Neural cell (in vitro differentiated cells): Measurements from ENCODE around the gene GVQW3. TPM values are rescaled to one million over a fixed set of nuclear protein-coding genes. Genes with fewer than 3 reads are reported as not detected.
A peak's percentile ranks its signal among the peaks of the same experiment; 100 is the strongest.

Source experiments
- H2AFZ ChIP-seq: fragments of 200-600, 300-800 bp; sonication (generic), shearing (Covaris generic); 2 replicates; pipeline ENCODE4 v1.6.0; 2014; ENCODE audit warnings: low read depth, mild to moderate bottlenecking, antibody characterized with exemption, low read length, moderate library complexity
- H3F3A ChIP-seq: fragments of 200-600 bp; shearing (Covaris generic); 2 replicates; pipeline ENCODE4 v1.6.1; 2016; ENCODE audit warnings: mild to moderate bottlenecking, moderate library complexity, mixed read lengths, antibody characterized with exemption, low read length; ENCODE audit not compliant: insufficient read depth, poor library complexity, severe bottlenecking
- H3K27ac ChIP-seq: fragments of 200-600, 300-800 bp; sonication (generic), shearing (Covaris generic); 2 replicates; pipeline ENCODE4 v1.5.1; 2014; ENCODE audit warnings: mild to moderate bottlenecking, low read length, moderate library complexity
- H3K27me3 ChIP-seq: fragments of 300-800, 200-600 bp; sonication (generic), shearing (Covaris generic); 2 replicates; pipeline ENCODE4 v1.6.0; 2014; ENCODE audit warnings: mild to moderate bottlenecking, low read depth, low read length, moderate library complexity; ENCODE audit not compliant: insufficient read depth
- H3K36me3 ChIP-seq: fragments of 300-800, 200-600 bp; sonication (generic), shearing (Covaris generic); 2 replicates; pipeline ENCODE4 v1.5.1; 2014; ENCODE audit warnings: mild to moderate bottlenecking, antibody characterized with exemption, low read length, moderate library complexity; ENCODE audit not compliant: insufficient read depth
- H3K4me2 ChIP-seq: fragments of 300-800, 200-600 bp; sonication (generic), shearing (Covaris generic); 2 replicates; pipeline ENCODE4 v1.6.0; 2014; ENCODE audit warnings: mild to moderate bottlenecking, low read length
- H3K4me3 ChIP-seq: fragments of 300-800, 200-600 bp; sonication (generic), shearing (Covaris generic); 2 replicates; pipeline ENCODE4 v1.5.1; 2014; ENCODE audit warnings: mild to moderate bottlenecking, low read length, moderate library complexity
- H3K79me2 ChIP-seq: fragments of 200-600 bp; shearing (Covaris generic); replicated peaks from 2 replicates; pipeline ENCODE4 v1.6.0; 2014; ENCODE audit warnings: mild to moderate bottlenecking, low read length, moderate library complexity; ENCODE audit not compliant: insufficient read depth
- H3K9ac ChIP-seq: fragments of 300-800, 200-600 bp; sonication (generic), shearing (Covaris generic); 2 replicates; pipeline ENCODE4 v1.6.1; 2016; ENCODE audit warnings: mild to moderate bottlenecking, low read length, mixed read lengths
- H3K9me2 ChIP-seq: fragments of 200-600 bp; shearing (Covaris generic); 2 replicates; pipeline ENCODE4 v1.6.1; 2016; ENCODE audit warnings: mild to moderate bottlenecking, low read length, mixed read lengths; ENCODE audit not compliant: insufficient read depth
- H3K9me3 ChIP-seq: fragments of 200-600, 300-800 bp; sonication (generic), shearing (Covaris generic); 2 replicates; pipeline ENCODE4 v1.6.1; 2016; ENCODE audit warnings: mild to moderate bottlenecking, mixed run types, low read length, moderate library complexity, mixed read lengths
- H4K20me1 ChIP-seq: fragments of 200-600 bp; shearing (Covaris generic); 2 replicates; pipeline ENCODE4 v1.6.1; 2016; ENCODE audit warnings: mild to moderate bottlenecking, mixed run types; ENCODE audit not compliant: insufficient read depth
- EP300 ChIP-seq: fragments of 450-650 bp; conservative IDR thresholded peaks from 2 replicates; pipeline ENCODE4 v1.6.1; 2014; ENCODE audit warnings: antibody characterized with exemption, mild to moderate bottlenecking, moderate library complexity; ENCODE audit not compliant: poor library complexity, severe bottlenecking
- EZH2 ChIP-seq: fragments of 200-600, 300-800 bp; shearing (Covaris generic), sonication (generic); IDR thresholded peaks from 2 replicates; pipeline ENCODE4 v1.6.1; 2014; ENCODE audit warnings: antibody characterized with exemption, low read length, borderline replicate concordance, mild to moderate bottlenecking; ENCODE audit not compliant: insufficient read depth, poor library complexity, severe bottlenecking
- MXI1 ChIP-seq: fragments of 450-650 bp; conservative IDR thresholded peaks from 2 replicates; pipeline ENCODE4 v1.6.1; 2014; ENCODE audit warnings: antibody characterized with exemption, mild to moderate bottlenecking; ENCODE audit not compliant: poor library complexity, severe bottlenecking
- POLR2AphosphoS5 ChIP-seq: IDR thresholded peaks from 2 replicates; pipeline ENCODE4 v1.6.1; 2012
- RAD21 ChIP-seq: fragments of 450-650 bp; conservative IDR thresholded peaks from 2 replicates; pipeline ENCODE4 v1.6.1; 2014; ENCODE audit warnings: antibody characterized with exemption, mild to moderate bottlenecking, moderate library complexity
- SMC3 ChIP-seq: fragments of 450-650 bp; conservative IDR thresholded peaks from 2 replicates; pipeline ENCODE4 v1.6.1; 2014; ENCODE audit warnings: antibody characterized with exemption, mild to moderate bottlenecking, moderate library complexity; ENCODE audit not compliant: poor library complexity
- TAF1 ChIP-seq: IDR thresholded peaks from 2 replicates; pipeline ENCODE4 v1.6.1; 2012; ENCODE audit warnings: low read depth
- polyA plus RNA-seq: library from polyadenylated mRNA; depleted of rRNA; stranded (reverse); fragments of >200 nt; gene quantifications from 2 replicates; pipeline ENCODE4 v1.2.3, GENCODE V29; 2014
- TF ChIP-seq, protein P1 (sequence below): IDR thresholded peaks from 2 replicates; pipeline ENCODE4 v1.6.1; 2012; ENCODE audit warnings: borderline replicate concordance

GVQW3 gene
- polyA plus RNA-seq, 1 donor from 2014 or later, result 17.2 TPM

DNA sequence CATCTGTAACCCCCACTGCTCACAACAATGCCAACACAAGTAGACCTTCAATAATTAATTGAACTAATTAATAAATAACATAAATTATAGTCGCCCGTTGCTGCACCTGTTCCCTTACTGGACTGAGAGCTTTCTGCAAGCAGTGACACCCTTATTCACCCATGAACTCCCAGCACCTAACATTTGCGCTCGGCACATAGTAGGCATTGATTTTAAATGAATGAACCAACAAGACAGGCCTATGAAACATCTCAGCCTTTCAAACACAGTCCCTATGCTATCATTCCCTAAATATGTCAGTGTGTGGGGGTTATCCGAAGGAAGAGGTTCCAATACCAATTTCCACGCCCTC is 1.3 kb upstream of the GVQW3 start:
- Histone ChIP-seq H3K27ac (peak overlapping the region; percentile 42), H3K79me2 (peaks cover 64% of the 10 kb centered on the region)

DNA sequence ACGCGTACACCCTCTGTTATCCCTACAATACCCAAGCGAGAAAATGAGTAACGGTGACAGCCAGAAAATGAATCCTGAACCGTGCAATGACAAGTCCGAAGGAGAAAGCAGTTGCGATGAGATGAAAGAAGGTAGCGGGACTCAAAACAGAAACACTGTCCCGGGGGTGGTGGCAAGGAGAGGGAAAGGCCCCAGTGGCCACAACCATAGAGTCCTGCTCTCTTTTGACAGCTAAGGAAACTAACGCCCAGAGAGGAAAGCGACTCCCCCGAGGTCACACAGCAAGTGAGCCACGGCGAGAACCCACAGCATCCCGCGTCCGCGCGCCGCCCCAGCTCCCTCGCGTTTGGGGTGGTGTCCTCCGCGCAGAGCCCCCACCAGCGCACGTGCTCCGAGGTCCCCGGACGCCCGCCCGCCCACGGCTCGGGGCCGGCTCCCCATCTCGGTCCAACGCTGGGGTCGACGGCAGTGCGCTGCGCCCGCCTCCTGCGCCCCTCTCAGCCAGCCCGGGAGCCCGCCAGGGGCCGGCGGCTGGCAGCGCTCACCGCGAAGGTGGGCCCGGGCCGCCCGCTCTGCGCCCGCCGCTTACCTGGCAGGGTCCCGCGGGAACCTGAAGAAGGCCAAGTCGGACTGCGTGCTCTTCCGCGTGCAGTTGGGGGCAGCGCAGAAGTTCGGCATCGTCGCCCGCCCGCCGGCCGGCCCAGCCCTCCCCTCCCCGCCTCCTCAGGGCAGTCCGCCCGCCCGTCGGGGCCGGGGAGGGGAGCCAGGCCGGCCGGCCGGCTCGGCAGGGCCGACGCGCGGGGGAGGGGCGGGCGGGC is 755 bp upstream of the GVQW3 start:
- Histone ChIP-seq H3K27me3 (no peaks in the 10 kb centered on the region), H3K27ac (peak overlapping the region; percentile 42), H3K9ac (peak overlapping the region; percentile 73), H2AFZ (no peak overlapping the region), H3K36me3 (no peaks in the 10 kb centered on the region), H3K4me2 (peak overlapping the region; percentile 80), H3K9me3 (no peaks in the 10 kb centered on the region), H3K4me3 (peak overlapping the region; percentile 85), H3F3A (no peaks in the 10 kb centered on the region), H3K9me2 (no peaks in the 10 kb centered on the region), H4K20me1 (no peaks in the 10 kb centered on the region), H3K79me2 (peaks cover 60% of the 10 kb centered on the region)
- TF ChIP-seq EZH2 (no peak), MXI1 (peak; percentile 20), POLR2AphosphoS5 (peak; percentile 22), TAF1 (no peak)
- TF ChIP-seq, protein P1, sequence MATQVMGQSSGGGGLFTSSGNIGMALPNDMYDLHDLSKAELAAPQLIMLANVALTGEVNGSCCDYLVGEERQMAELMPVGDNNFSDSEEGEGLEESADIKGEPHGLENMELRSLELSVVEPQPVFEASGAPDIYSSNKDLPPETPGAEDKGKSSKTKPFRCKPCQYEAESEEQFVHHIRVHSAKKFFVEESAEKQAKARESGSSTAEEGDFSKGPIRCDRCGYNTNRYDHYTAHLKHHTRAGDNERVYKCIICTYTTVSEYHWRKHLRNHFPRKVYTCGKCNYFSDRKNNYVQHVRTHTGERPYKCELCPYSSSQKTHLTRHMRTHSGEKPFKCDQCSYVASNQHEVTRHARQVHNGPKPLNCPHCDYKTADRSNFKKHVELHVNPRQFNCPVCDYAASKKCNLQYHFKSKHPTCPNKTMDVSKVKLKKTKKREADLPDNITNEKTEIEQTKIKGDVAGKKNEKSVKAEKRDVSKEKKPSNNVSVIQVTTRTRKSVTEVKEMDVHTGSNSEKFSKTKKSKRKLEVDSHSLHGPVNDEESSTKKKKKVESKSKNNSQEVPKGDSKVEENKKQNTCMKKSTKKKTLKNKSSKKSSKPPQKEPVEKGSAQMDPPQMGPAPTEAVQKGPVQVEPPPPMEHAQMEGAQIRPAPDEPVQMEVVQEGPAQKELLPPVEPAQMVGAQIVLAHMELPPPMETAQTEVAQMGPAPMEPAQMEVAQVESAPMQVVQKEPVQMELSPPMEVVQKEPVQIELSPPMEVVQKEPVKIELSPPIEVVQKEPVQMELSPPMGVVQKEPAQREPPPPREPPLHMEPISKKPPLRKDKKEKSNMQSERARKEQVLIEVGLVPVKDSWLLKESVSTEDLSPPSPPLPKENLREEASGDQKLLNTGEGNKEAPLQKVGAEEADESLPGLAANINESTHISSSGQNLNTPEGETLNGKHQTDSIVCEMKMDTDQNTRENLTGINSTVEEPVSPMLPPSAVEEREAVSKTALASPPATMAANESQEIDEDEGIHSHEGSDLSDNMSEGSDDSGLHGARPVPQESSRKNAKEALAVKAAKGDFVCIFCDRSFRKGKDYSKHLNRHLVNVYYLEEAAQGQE, result no peak

More for the DNA sequence above, 1.3 kb upstream of the GVQW3 start:
- Histone ChIP-seq H3K36me3 (no peaks in the 10 kb centered on the region), H3K4me2 (peak overlapping the region; percentile 80), H4K20me1 (no peaks in the 10 kb centered on the region), H3K27me3 (no peaks in the 10 kb centered on the region), H3K9me2 (no peaks in the 10 kb centered on the region), H3F3A (no peaks in the 10 kb centered on the region), H3K9ac (peak overlapping the region; percentile 73), H3K9me3 (no peaks in the 10 kb centered on the region), H2AFZ (no peak overlapping the region), H3K4me3 (peak overlapping the region; percentile 85)
- TF ChIP-seq POLR2AphosphoS5 (no peak), EZH2 (no peak), MXI1 (no peak), EP300 (no peak), SMC3 (no peak), TAF1 (no peak), RAD21 (no peak)
- TF ChIP-seq, protein P1, result no peak
